ENCODE measurements around the gene AIF1.

AIF1 gene

GRCh38 chr6:31619805-31620585 lies 5.0 kb downstream of the AIF1 start:
- ChIA-PET CTCF (no interaction called here), POLR2A (interaction anchor here (0.6 to 2.1 kb wide), 4 partner anchors 14 to 45 kb away, joined by 3 to 6 read pairs (median 4); partner anchors contain the start of genes BAG6 and TNF)

GRCh38 chr6:31620586-31621319 lies 5.7 kb downstream of the AIF1 start, which contains the start of gene PRRC2A:
PRRC2A (plus strand) TSS chr6:31620715; CDS start chr6:31622790, 2,075 bp downstream.
- DNase-seq (ENCODE audit: extremely low spot score) = peak; percentile 97
- ChIA-PET CTCF (interaction anchor here (2.4 kb wide), 1 partner anchor 13 kb away, joined by 7 read pairs; no protein-coding TSS in a partner anchor), POLR2A (interaction anchor here (0.9 to 2.1 kb wide), 4 partner anchors 13 to 46 kb away, joined by 3 to 6 read pairs (median 4); partner anchors contain the start of gene TNF)
- TF ChIP-seq, protein P1, sequence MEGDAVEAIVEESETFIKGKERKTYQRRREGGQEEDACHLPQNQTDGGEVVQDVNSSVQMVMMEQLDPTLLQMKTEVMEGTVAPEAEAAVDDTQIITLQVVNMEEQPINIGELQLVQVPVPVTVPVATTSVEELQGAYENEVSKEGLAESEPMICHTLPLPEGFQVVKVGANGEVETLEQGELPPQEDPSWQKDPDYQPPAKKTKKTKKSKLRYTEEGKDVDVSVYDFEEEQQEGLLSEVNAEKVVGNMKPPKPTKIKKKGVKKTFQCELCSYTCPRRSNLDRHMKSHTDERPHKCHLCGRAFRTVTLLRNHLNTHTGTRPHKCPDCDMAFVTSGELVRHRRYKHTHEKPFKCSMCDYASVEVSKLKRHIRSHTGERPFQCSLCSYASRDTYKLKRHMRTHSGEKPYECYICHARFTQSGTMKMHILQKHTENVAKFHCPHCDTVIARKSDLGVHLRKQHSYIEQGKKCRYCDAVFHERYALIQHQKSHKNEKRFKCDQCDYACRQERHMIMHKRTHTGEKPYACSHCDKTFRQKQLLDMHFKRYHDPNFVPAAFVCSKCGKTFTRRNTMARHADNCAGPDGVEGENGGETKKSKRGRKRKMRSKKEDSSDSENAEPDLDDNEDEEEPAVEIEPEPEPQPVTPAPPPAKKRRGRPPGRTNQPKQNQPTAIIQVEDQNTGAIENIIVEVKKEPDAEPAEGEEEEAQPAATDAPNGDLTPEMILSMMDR (IDR thresholded peaks at IDR 0.05; ENCODE audit: control extremely low read depth, extremely low read depth, low read depth, missing control alignments) = no peak

More at GRCh38 chr6:31619805-31620585, 5.0 kb downstream of the AIF1 start:
- DNase-seq (ENCODE audit: extremely low spot score) = peak; percentile 86
- TF ChIP-seq, protein P1 (IDR thresholded peaks at IDR 0.05; ENCODE audit: control extremely low read depth, extremely low read depth, low read depth, missing control alignments) = no peak

GRCh38 chr6:31621320-31621939 lies 6.4 kb downstream of the AIF1 start:
- TF ChIP-seq, protein P1 (IDR thresholded peaks at IDR 0.05; ENCODE audit: control extremely low read depth, extremely low read depth, low read depth, missing control alignments) = no peak
- no peak for DNase-seq (ENCODE audit: extremely low spot score)
- ChIA-PET CTCF (interaction anchor here (1.1 to 2.4 kb wide), 5 partner anchors 13 to 75 kb away, joined by 3 to 8 read pairs (median 6); partner anchors contain the start of gene ATP6V1G2), POLR2A (interaction anchor here (0.7 to 2.1 kb wide), 3 partner anchors 13 to 46 kb away, joined by 4 to 6 read pairs (median 5); partner anchors contain the start of gene TNF)

- CTCF ChIA-PET = interaction anchor here (0.8 to 2.4 kb wide), 6 partner anchors 12 to 76 kb away, joined by 3 to 8 read pairs (median 5); partner anchors contain the start of gene ATP6V1G2
- POLR2A ChIA-PET = interaction anchor here (0.7 to 1.2 kb wide), 2 partner anchors 18 to 31 kb away, joined by 5 to 6 read pairs; partner anchors contain the start of gene BAG6
Observed at GRCh38 chr6:31621991-31622390, 7.0 kb downstream of the AIF1 start.

GRCh38 chr6:31622684-31623091 lies 7.7 kb downstream of the AIF1 start:
- ChIA-PET POLR2A (interaction anchor here (0.6 to 1.2 kb wide), 2 partner anchors 30 to 860 kb away, joined by 3 to 6 read pairs; partner anchors contain the start of gene BAG6), CTCF (interaction anchor here (0.8 to 2.4 kb wide), 9 partner anchors 12 to 76 kb away, joined by 3 to 8 read pairs (median 3); partner anchors contain the start of genes ATP6V1G2 and LST1)
- TF ChIP-seq, protein P1 (IDR thresholded peaks at IDR 0.05; ENCODE audit: control extremely low read depth, extremely low read depth, low read depth, missing control alignments) = no peak
- no peak for DNase-seq (ENCODE audit: extremely low spot score)

More at GRCh38 chr6:31621991-31622390, 7.0 kb downstream of the AIF1 start:
- TF ChIP-seq, protein P1 (IDR thresholded peaks at IDR 0.05; ENCODE audit: control extremely low read depth, extremely low read depth, low read depth, missing control alignments) = no peak
- DNase-seq (ENCODE audit: extremely low spot score) = no peak

All from GM10248 (cell line).